HepG2 (cell line): ENCODE results near the gene CACNG8. TPM values are rescaled to one million over a fixed set of nuclear protein-coding genes. Genes with fewer than 3 reads are reported as not detected.

Experiments
- ATAC-seq: fragments of 200-7000 bp; cut with Tn5 transposase; 3 replicates; pipeline ENCODE4 v1.9.1; 2020; ENCODE audit warnings: mild to moderate bottlenecking, moderate library complexity
- BruUV-seq: library from RNA; stranded (reverse); fragments of 400-500 nt; replicated peaks from 2 replicates; lab custom pipeline; 2021; lab: Mats Ljungman, UMichigan
- CTCF ChIA-PET: fragments of 300-600 bp; formaldehyde crosslinking; extraction: SDS; loops from one replicate; lab custom pipeline; 2021; ENCODE audit warnings: low total read pairs, inconsistent platforms, low intra/inter-chr PET ratio; lab: Yijun Ruan, JAX
- POLR2A ChIA-PET: fragments of 350-600 bp; sonication (Branson Sonifier 250); formaldehyde crosslinking; loops from one replicate; lab custom pipeline; 2020; ENCODE audit warnings: antibody characterized with exemption, inconsistent platforms; lab: Yijun Ruan, JAX
- DNase-seq: peaks from one replicate; pipeline ENCODE4 v3.0.0-alpha.2; 2015; ENCODE audit warnings: low spot score
- FAIRE-seq: peaks from 3 replicates; lab custom pipeline; 2011; peaks lifted over from hg19 to GRCh38; lab: Jason Lieb, UNC
- H2AFZ ChIP-seq: one replicate; pipeline ENCODE4 v1.6.1; 2011; ENCODE audit warnings: low read length, inconsistent platforms
- H3K27ac ChIP-seq: fragments of 300-600 bp; 3 replicates; pipeline ENCODE4 v1.8.0; 2011; ENCODE audit warnings: mixed run types, mild to moderate bottlenecking, mixed read lengths, low read length, inconsistent platforms; ENCODE audit not compliant: insufficient read depth; ENCODE audit errors: extremely low read length
- H3K27me3 ChIP-seq, 2 experiments: fragments of 200-600 bp in 1 of 2; 2 replicates in 1 of 2; 3 replicates in 1 of 2; pipeline versions ENCODE4 v1.6.0 to v1.8.0; 2011; ENCODE audit warnings: low read length in 2 of 2, mild to moderate bottlenecking in 2 of 2, moderate library complexity in 2 of 2, inconsistent platforms in 1 of 2; ENCODE audit not compliant: insufficient read depth in 2 of 2, control insufficient read depth in 1 of 2
- H3K36me3 ChIP-seq, 2 experiments: fragments of 200-600 bp in 1 of 2; replicated peaks in 1 of 2; 2 replicates in 1 of 2; 3 replicates in 1 of 2; pipeline versions ENCODE4 v1.5.1 to v1.8.0; 2011; ENCODE audit warnings: low read length in 2 of 2, inconsistent platforms in 1 of 2; ENCODE audit not compliant: insufficient read depth in 2 of 2, control insufficient read depth in 1 of 2
- H3K4me1 ChIP-seq: 2 replicates; pipeline ENCODE4 v1.5.1; 2012; ENCODE audit warnings: low read length, inconsistent platforms; ENCODE audit not compliant: insufficient read depth
- H3K4me2 ChIP-seq: 2 replicates; pipeline ENCODE4 v1.6.0; 2011; ENCODE audit warnings: low read depth, low read length, inconsistent platforms
- H3K4me3 ChIP-seq, 3 experiments: fragments of 200-600 bp in 1 of 3; sonication (generic), shearing (Covaris generic) in 1 of 3; replicated peaks in 1 of 3; 2 replicates each; pipeline ENCODE4 v1.5.1; 2011 to 2016; ENCODE audit warnings: low read length in 3 of 3, inconsistent platforms in 2 of 3, low read depth in 2 of 3, mild to moderate bottlenecking in 2 of 3, control low read depth in 1 of 3, mixed read lengths in 1 of 3; ENCODE audit not compliant: insufficient read depth in 1 of 3
- H3K79me2 ChIP-seq: one replicate; pipeline ENCODE4 v1.6.1; 2011; ENCODE audit warnings: low read length, inconsistent platforms; ENCODE audit not compliant: insufficient read depth
- H3K9ac ChIP-seq: 2 replicates; pipeline ENCODE4 v1.6.0; 2011; ENCODE audit warnings: mild to moderate bottlenecking, low read depth, low read length, inconsistent platforms; ENCODE audit not compliant: insufficient read depth
- H3K9me3 ChIP-seq: 2 replicates; pipeline ENCODE4 v1.5.1; 2012; ENCODE audit warnings: mild to moderate bottlenecking, low read length
- H4K20me1 ChIP-seq: 2 replicates; pipeline ENCODE4 v1.6.0; 2011; ENCODE audit warnings: inconsistent platforms, mild to moderate bottlenecking, low read length, moderate library complexity; ENCODE audit not compliant: insufficient read depth
- BHLHE40 ChIP-seq: IDR thresholded peaks from 2 replicates; pipeline ENCODE4 v1.6.1; 2011; ENCODE audit warnings: low read length, improper control_type of control experiment
- CHCHD3 ChIP-seq: sonication (generic); formaldehyde crosslinking; IDR thresholded peaks from 2 replicates; pipeline ENCODE4 v1.8.0; 2022; ENCODE audit warnings: mild to moderate bottlenecking, missing genetic modification reagents, moderate library complexity
- HOMEZ ChIP-seq: IDR thresholded peaks from 2 replicates; pipeline ENCODE4 v1.6.1; 2016; ENCODE audit warnings: low read depth
- JUN ChIP-seq: sonication (generic); formaldehyde crosslinking; IDR thresholded peaks from 2 replicates; pipeline ENCODE4 v1.4.0; 2020; ENCODE audit warnings: mild to moderate bottlenecking, missing genetic modification reagents
- NR3C1 ChIP-seq: sonication (generic); formaldehyde crosslinking; IDR thresholded peaks from 2 replicates; pipeline ENCODE4 v1.4.0; 2020; ENCODE audit warnings: missing genetic modification reagents
- SMAD9 ChIP-seq: sonication (generic); formaldehyde crosslinking; IDR thresholded peaks from 2 replicates; pipeline ENCODE4 v1.5.1; 2020; ENCODE audit warnings: mild to moderate bottlenecking, missing genetic modification reagents
- SRSF1 ChIP-seq: fragments of 200-400 bp; formaldehyde crosslinking; optimal IDR thresholded peaks from 2 replicates; pipeline ENCODE3; 2017; ENCODE audit warnings: mild to moderate bottlenecking, low read depth, low read length, moderate library complexity
- ZNF446 ChIP-seq: sonication (generic); formaldehyde crosslinking; IDR thresholded peaks from 2 replicates; pipeline ENCODE4 v1.5.0; 2020; ENCODE audit warnings: mild to moderate bottlenecking, missing genetic modification reagents
- ZNF496 ChIP-seq: sonication (generic); formaldehyde crosslinking; IDR thresholded peaks from 2 replicates; pipeline ENCODE4 v1.8.1; 2023; ENCODE audit warnings: mild to moderate bottlenecking, moderate library complexity, missing genetic modification reagents; ENCODE audit not compliant: insufficient replicate concordance
- ZNF841 ChIP-seq: sonication (generic); formaldehyde crosslinking; IDR thresholded peaks from 2 replicates; pipeline ENCODE4 v1.8.1; 2023; ENCODE audit warnings: missing genetic modification reagents, borderline replicate concordance
- ZNF891 ChIP-seq: sonication (generic); formaldehyde crosslinking; IDR thresholded peaks from 2 replicates; pipeline ENCODE4 v1.5.0; 2020; ENCODE audit warnings: mild to moderate bottlenecking, missing genetic modification reagents
- WGBS: methylation state at CpG from one replicate; pipeline ENCODE4 v1.1.6; 2017; ENCODE audit warnings: low lambda C conversion rate; 5-methylcytosine and 5-hydroxymethylcytosine counted together
- in situ Hi-C: cut with HindIII; loops from 2 replicates; pipeline ENCODE4 v1.10.0; 2017; ENCODE audit warnings: low pct_unique_long_range_greater_than_20kb; ENCODE audit not compliant: extremely low pct_ligation_motif_present
- intact Hi-C: fragments of 100-400 bp; cut with micrococcal nuclease; formaldehyde crosslinking; loops from one replicate; pipeline ENCODE4 v1.10.0; 2022; ENCODE audit not compliant: unreplicated experiment
- polyA plus RNA-seq, 8 experiments: library from polyadenylated mRNA; depleted of rRNA in 3 of 8; stranded (reverse) in 7 of 8; unstranded in 1 of 8; fragments of >200 nt; fragmentation: Illumina TruSeq in 4 of 8; extraction: Trizol in 4 of 8; gene quantifications; 2 replicates each; pipeline versions ENCODE4 v1.2.1 to v1.2.3, GENCODE V29; 2011 to 2016; ENCODE audit warnings: low read depth in 4 of 8, missing spikeins in 1 of 8, mixed read lengths in 1 of 8; ENCODE audit not compliant: insufficient read depth in 1 of 8
- total RNA-seq, 5 experiments: library from RNA; depleted of rRNA; stranded (reverse); fragments of >200 nt; fragmentation: Illumina TruSeq; extraction: Trizol; gene quantifications; 2 replicates each; pipeline ENCODE4 v1.2.3, GENCODE V29; 2016; ENCODE audit warnings: low read depth in 1 of 5
- TF ChIP-seq, protein P1 (sequence below): sonication (generic); formaldehyde crosslinking; conservative IDR thresholded peaks from 2 replicates; pipeline ENCODE4 v1.8.1; 2023; ENCODE audit warnings: missing genetic modification reagents
- TF ChIP-seq, protein P2 (sequence below): sonication (generic); formaldehyde crosslinking; IDR thresholded peaks from 2 replicates; pipeline ENCODE4 v1.4.0; 2020; ENCODE audit warnings: missing genetic modification reagents, borderline replicate concordance
- TF ChIP-seq, protein P3 (sequence below): sonication (generic); formaldehyde crosslinking; IDR thresholded peaks from 2 replicates; pipeline ENCODE4 v1.5.1; 2020; ENCODE audit warnings: missing genetic modification reagents, mild to moderate bottlenecking, borderline replicate concordance
- TF ChIP-seq, protein P4 (sequence below): sonication (generic); formaldehyde crosslinking; IDR thresholded peaks from 2 replicates; pipeline ENCODE4 v1.8.0; 2023; ENCODE audit warnings: mild to moderate bottlenecking, missing genetic modification reagents
- TF ChIP-seq, protein P5 (sequence below): IDR thresholded peaks from 2 replicates; pipeline ENCODE4 v1.6.1; 2016; ENCODE audit warnings: low read depth, borderline replicate concordance

Gene CACNG8
- total and polyA plus RNA-seq, 2 of the 13 experiments (the other 11 are each of a cell fraction or from before 2014, with no cell fraction given): not detected

- ATAC-seq: no peak
- Histone ChIP-seq H3K9ac (no peak overlapping the region), H3K27me3 (no peaks in the 10 kb centered on the region; a peak in 2 of 5 replicates), H3K36me3 (no peaks in the 10 kb centered on the region), H3K4me3 (no peak overlapping the region), H2AFZ (no peak overlapping the region), H4K20me1 (no peaks in the 10 kb centered on the region), H3K9me3 (no peaks in the 10 kb centered on the region), H3K4me2 (no peak overlapping the region), H3K4me1 (no peaks in the 10 kb centered on the region), H3K79me2 (no peaks in the 10 kb centered on the region), H3K27ac (no peak overlapping the region)
- intact Hi-C loops (no loop called here), in situ Hi-C loops (no loop called here)
- no TSS peak for BruUV-seq
- POLR2A ChIA-PET: no interaction called here
- no peak for DNase-seq
- no peak for FAIRE-seq
- CTCF ChIA-PET: no interaction called here
- 21% methylated on average over 10 of the region's 10 CpGs for WGBS
- no peak for TF ChIP-seq ZNF446 (CRISPR knock-in tag)
- TF ChIP-seq CHCHD3 (CRISPR knock-in tag): no peak
- no peak for TF ChIP-seq NR3C1 (CRISPR knock-in tag)
- no peak for TF ChIP-seq SMAD9 (CRISPR knock-in tag)
- TF ChIP-seq, protein P1, sequence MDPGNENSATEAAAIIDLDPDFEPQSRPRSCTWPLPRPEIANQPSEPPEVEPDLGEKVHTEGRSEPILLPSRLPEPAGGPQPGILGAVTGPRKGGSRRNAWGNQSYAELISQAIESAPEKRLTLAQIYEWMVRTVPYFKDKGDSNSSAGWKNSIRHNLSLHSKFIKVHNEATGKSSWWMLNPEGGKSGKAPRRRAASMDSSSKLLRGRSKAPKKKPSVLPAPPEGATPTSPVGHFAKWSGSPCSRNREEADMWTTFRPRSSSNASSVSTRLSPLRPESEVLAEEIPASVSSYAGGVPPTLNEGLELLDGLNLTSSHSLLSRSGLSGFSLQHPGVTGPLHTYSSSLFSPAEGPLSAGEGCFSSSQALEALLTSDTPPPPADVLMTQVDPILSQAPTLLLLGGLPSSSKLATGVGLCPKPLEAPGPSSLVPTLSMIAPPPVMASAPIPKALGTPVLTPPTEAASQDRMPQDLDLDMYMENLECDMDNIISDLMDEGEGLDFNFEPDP (CRISPR knock-in tag): no peak
- no peak for TF ChIP-seq ZNF891 (CRISPR knock-in tag)
- no peak for TF ChIP-seq HOMEZ (CRISPR knock-in tag)
- TF ChIP-seq, protein P2, sequence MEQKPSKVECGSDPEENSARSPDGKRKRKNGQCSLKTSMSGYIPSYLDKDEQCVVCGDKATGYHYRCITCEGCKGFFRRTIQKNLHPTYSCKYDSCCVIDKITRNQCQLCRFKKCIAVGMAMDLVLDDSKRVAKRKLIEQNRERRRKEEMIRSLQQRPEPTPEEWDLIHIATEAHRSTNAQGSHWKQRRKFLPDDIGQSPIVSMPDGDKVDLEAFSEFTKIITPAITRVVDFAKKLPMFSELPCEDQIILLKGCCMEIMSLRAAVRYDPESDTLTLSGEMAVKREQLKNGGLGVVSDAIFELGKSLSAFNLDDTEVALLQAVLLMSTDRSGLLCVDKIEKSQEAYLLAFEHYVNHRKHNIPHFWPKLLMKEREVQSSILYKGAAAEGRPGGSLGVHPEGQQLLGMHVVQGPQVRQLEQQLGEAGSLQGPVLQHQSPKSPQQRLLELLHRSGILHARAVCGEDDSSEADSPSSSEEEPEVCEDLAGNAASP (CRISPR knock-in tag): no peak
- no peak for TF ChIP-seq JUN (CRISPR knock-in tag)
- no peak for TF ChIP-seq ZNF841 (CRISPR knock-in tag)
- TF ChIP-seq, protein P3, sequence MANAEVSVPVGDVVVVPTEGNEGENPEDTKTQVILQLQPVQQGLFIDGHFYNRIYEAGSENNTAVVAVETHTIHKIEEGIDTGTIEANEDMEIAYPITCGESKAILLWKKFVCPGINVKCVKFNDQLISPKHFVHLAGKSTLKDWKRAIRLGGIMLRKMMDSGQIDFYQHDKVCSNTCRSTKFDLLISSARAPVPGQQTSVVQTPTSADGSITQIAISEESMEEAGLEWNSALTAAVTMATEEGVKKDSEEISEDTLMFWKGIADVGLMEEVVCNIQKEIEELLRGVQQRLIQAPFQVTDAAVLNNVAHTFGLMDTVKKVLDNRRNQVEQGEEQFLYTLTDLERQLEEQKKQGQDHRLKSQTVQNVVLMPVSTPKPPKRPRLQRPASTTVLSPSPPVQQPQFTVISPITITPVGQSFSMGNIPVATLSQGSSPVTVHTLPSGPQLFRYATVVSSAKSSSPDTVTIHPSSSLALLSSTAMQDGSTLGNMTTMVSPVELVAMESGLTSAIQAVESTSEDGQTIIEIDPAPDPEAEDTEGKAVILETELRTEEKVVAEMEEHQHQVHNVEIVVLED: no peak
- no peak for TF ChIP-seq SRSF1
- TF ChIP-seq BHLHE40: no peak
- TF ChIP-seq, protein P4, sequence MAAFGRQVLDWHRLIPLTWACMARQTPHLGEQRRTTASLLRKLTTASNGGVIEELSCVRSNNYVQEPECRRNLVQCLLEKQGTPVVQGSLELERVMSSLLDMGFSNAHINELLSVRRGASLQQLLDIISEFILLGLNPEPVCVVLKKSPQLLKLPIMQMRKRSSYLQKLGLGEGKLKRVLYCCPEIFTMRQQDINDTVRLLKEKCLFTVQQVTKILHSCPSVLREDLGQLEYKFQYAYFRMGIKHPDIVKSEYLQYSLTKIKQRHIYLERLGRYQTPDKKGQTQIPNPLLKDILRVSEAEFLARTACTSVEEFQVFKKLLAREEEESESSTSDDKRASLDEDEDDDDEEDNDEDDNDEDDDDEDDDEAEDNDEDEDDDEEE (CRISPR knock-in tag): no peak
- TF ChIP-seq, protein P5, sequence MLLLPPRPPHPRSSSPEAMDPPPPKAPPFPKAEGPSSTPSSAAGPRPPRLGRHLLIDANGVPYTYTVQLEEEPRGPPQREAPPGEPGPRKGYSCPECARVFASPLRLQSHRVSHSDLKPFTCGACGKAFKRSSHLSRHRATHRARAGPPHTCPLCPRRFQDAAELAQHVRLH (CRISPR knock-in tag): no peak
- no peak for TF ChIP-seq ZNF496 (CRISPR knock-in tag)
Observed at GRCh38 chr19:54002495-54003315, 40.0 kb downstream of the CACNG8 start.
